Lower lobe of right lung (tissue), 2 donors: ENCODE measurements around the gene TMEM132A. TPM values are rescaled to one million over a fixed set of nuclear protein-coding genes. Genes with fewer than 3 reads are reported as not detected.

ENCODE experiments used
- ATAC-seq, 2 donors: fragments of 200-7000 bp; cut with Tn5 transposase; one replicate each; pipeline ENCODE4 v1.9.1; 2020 to 2022; ENCODE audit warnings: mild to moderate bottlenecking in 2 of 2, moderate library complexity in 2 of 2
- DNase-seq: peaks from one replicate; pipeline ENCODE4 v3.0.0-alpha.2; 2020
- H3K27ac ChIP-seq: fragments of 200-600 bp; one replicate; pipeline ENCODE4 v1.8.0; 2022
- H3K27me3 ChIP-seq: fragments of 200-600 bp; one replicate; pipeline ENCODE4 v1.8.0; 2022; ENCODE audit warnings: low read depth
- H3K36me3 ChIP-seq: fragments of 200-600 bp; one replicate; pipeline ENCODE4 v1.8.0; 2022; ENCODE audit warnings: mild to moderate bottlenecking
- H3K4me1 ChIP-seq: fragments of 200-600 bp; one replicate; pipeline ENCODE4 v1.8.0; 2022
- H3K4me3 ChIP-seq: fragments of 200-600 bp; one replicate; pipeline ENCODE4 v1.8.0; 2022; ENCODE audit warnings: mild to moderate bottlenecking
- H3K9me3 ChIP-seq: fragments of 200-600 bp; one replicate; pipeline ENCODE4 v1.8.0; 2022
- intact Hi-C: fragments of 100-400 bp; cut with DNase I; formaldehyde crosslinking; loops from one replicate; pipeline ENCODE4 v1.11.0; 2022
- total RNA-seq: library from RNA; stranded (reverse); fragmentation: NEBNext Ultra II Directional; extraction: Animal tissue kit (Norgen Biotek cat#: 25700); gene quantifications from one replicate; pipeline ENCODE4 v1.2.1, GENCODE V29; 2021
- TF ChIP-seq, protein P1 (sequence below): fragments of 200-600 bp; IDR thresholded peaks from one replicate; pipeline ENCODE4 v1.8.0; 2022; ENCODE audit warnings: antibody characterized with exemption, mild to moderate bottlenecking
- donor health status: DM: no; HTN: yes; CAD: no; lungs with severe emphysema.

The TMEM132A gene
- total RNA-seq, 1 donor from 2014 or later: 13.9 TPM

DNA sequence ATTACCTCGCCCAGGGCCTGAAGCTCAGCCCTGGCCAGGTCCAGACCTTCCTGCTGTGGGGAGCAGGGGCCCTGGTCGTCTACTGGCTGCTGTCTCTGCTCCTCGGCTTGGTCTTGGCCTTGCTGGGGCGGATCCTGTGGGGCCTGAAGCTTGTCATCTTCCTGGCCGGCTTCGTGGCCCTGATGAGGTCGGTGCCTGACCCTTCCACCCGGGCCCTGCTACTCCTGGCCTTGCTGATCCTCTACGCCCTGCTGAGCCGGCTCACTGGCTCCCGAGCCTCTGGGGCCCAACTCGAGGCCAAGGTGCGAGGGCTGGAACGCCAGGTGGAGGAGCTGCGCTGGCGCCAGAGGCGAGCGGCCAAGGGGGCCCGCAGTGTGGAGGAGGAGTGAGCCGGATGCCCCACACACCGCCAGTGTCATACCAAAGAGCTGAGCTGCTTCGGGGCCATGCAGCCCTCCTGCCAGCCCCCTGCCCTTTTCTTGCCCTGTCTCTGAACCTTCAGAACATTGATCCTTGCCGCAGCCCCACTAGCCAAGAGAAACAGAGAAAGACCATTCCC, 2.4 kb upstream of the TMEM132A start:
- intact Hi-C loops: no loop called here
- ATAC-seq (no peak), DNase-seq (no peak)

DNA sequence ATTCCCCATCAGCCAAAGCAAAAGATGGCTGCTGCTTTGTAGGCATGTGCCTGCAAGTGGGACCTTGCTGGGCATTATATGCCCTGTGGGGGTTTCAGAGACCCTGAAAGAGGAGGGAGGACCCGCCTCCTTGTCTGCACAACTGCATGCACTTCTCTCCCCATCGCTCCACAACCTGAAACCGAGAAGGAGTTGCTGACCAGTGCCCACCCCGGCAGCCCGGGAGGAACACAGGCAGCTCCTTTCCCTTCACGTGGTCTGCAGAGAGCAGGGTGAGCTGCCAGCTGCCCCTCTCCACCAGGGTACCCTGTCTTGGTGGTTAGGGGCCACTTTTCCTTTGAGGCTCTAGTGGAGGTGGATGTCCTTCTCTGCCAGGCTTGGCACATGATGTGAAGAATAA, 1.4 kb upstream of the TMEM132A start:
- no peak for DNase-seq
- Histone ChIP-seq H3K27ac (no peak overlapping the region), H3K27me3 (peaks cover 20% of the 10 kb centered on the region), H3K4me3 (no peak overlapping the region), H3K9me3 (no peaks in the 10 kb centered on the region), H3K36me3 (peaks cover 36% of the 10 kb centered on the region), H3K4me1 (peaks cover 37% of the 10 kb centered on the region)
- TF ChIP-seq, protein P1, sequence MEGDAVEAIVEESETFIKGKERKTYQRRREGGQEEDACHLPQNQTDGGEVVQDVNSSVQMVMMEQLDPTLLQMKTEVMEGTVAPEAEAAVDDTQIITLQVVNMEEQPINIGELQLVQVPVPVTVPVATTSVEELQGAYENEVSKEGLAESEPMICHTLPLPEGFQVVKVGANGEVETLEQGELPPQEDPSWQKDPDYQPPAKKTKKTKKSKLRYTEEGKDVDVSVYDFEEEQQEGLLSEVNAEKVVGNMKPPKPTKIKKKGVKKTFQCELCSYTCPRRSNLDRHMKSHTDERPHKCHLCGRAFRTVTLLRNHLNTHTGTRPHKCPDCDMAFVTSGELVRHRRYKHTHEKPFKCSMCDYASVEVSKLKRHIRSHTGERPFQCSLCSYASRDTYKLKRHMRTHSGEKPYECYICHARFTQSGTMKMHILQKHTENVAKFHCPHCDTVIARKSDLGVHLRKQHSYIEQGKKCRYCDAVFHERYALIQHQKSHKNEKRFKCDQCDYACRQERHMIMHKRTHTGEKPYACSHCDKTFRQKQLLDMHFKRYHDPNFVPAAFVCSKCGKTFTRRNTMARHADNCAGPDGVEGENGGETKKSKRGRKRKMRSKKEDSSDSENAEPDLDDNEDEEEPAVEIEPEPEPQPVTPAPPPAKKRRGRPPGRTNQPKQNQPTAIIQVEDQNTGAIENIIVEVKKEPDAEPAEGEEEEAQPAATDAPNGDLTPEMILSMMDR: no peak
- no peak for ATAC-seq
- intact Hi-C loops: no loop called here

More for the DNA sequence above, 2.4 kb upstream of the TMEM132A start:
- peaks cover 36% of the 10 kb centered on the region for H3K36me3 ChIP-seq
- no peak overlapping the region for H3K4me3 ChIP-seq
- no peaks in the 10 kb centered on the region for H3K9me3 ChIP-seq
- peaks cover 20% of the 10 kb centered on the region for H3K27me3 ChIP-seq
- TF ChIP-seq, protein P1: no peak
- H3K27ac ChIP-seq: no peak overlapping the region
- H3K4me1 ChIP-seq: peaks cover 42% of the 10 kb centered on the region

DNA sequence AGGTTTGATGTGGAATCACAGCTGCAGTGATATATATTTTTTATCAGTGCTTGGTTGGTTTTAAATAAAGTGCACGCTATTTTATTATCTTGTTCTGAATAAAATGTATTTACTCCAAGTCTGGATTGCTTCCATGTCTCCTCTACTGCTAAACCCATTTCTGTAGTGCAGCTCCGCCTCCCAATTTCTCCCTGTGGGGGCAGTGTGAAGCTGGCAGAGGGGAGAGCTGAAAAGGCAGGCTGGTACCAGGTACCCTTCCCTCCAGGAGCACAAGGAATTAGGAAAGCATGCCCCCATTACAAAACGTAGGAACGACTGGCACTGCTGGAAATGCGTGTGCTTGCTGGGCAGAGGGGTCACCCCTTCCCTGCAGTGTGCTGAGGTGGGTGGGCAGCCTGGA, 934 bp upstream of the TMEM132A start:
- Histone ChIP-seq H3K36me3 (peaks cover 36% of the 10 kb centered on the region), H3K4me3 (no peak overlapping the region), H3K4me1 (peaks cover 36% of the 10 kb centered on the region), H3K27ac (no peak overlapping the region), H3K27me3 (peaks cover 20% of the 10 kb centered on the region), H3K9me3 (no peaks in the 10 kb centered on the region)
- ATAC-seq: no peak
- intact Hi-C loops: no loop called here
- TF ChIP-seq, protein P1: no peak
- no peak for DNase-seq

DNA sequence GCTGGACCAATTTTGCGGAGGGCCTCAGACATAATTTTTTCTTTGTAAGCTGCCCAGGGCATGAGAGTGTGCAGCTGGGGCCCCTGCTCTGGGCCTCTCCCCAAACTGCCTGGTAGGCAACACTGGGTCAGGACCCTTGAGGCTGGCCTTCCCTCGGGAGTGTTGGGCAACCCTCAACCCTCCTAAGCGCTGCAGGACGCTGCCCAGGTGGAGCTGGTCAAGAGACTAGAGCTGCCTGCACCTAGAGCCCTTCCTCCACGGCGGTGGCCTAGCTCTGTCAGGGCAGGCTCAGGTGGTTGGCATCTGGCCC, 505 bp upstream of the TMEM132A start:
- Histone ChIP-seq H3K27ac (no peak overlapping the region), H3K4me3 (peak overlapping the region; percentile 64), H3K36me3 (peaks cover 36% of the 10 kb centered on the region), H3K27me3 (peaks cover 20% of the 10 kb centered on the region), H3K9me3 (no peaks in the 10 kb centered on the region), H3K4me1 (peaks cover 32% of the 10 kb centered on the region)
- ATAC-seq (no peak), DNase-seq (no peak)
- TF ChIP-seq, protein P1: no peak
- intact Hi-C loops: no loop called here

DNA sequence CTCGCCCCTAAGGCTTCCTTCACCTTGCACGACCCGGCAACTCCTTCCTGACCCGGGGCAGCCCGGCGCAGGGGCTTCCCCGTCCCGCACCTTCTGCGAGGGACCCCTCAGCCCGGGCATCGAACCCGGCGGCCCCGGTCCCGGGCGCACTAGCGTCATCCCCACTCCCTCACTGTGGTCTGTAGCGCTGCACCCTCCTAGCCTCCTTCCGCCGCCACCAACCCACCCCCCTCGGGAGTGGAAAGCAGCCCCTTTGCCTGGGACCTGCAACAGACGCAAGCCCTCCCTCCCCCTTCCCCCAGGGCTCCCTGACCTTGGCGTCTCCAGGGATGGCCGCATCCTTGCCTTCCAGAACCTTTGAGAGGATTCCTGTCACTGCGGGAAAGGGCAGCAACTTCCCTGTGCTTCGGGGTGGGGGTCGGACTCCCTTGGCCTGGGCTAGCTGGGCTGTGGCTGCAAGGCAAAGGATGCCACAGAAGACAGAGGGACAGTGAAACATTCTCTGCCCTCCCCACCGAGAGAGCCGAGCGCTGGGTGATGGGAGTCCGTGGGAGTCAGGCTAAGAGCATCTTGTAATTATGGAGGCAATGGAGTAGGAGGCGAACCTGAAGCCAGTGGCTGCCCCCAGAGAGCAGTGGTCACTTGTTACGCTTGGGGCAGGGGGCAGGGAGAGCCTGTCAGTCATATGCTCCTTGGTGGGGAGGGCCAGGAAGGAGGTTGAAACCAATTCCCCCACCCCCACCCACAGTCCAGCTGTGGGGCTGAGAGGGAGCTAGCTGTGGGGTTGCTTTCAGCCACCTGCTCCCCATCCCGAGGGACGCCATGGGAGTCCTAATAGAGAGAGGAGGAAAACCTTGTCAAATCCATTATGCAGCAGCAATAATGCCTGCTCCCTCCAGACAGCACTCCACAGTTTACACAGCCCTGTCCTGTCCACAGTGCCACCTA, 920 bp downstream of the TMEM132A start:
- ATAC-seq (peak; percentile 2), DNase-seq (no peak)
- Histone ChIP-seq H3K27ac (no peak overlapping the region), H3K36me3 (peaks cover 29% of the 10 kb centered on the region), H3K9me3 (no peaks in the 10 kb centered on the region), H3K27me3 (peaks cover 20% of the 10 kb centered on the region), H3K4me3 (peak overlapping the region; percentile 64), H3K4me1 (peaks cover 18% of the 10 kb centered on the region)
- intact Hi-C loops: no loop called here
- TF ChIP-seq, protein P1: no peak
